ENCODE measurements around the gene PRRT2. TPM values are rescaled to one million over a fixed set of nuclear protein-coding genes. Genes with fewer than 3 reads are reported as not detected.
A peak's percentile ranks its signal among the peaks of the same experiment; 100 is the strongest.

PRRT2 gene
- total RNA-seq, 1 experiment from 2014 or later = 20.5 TPM

DNA sequence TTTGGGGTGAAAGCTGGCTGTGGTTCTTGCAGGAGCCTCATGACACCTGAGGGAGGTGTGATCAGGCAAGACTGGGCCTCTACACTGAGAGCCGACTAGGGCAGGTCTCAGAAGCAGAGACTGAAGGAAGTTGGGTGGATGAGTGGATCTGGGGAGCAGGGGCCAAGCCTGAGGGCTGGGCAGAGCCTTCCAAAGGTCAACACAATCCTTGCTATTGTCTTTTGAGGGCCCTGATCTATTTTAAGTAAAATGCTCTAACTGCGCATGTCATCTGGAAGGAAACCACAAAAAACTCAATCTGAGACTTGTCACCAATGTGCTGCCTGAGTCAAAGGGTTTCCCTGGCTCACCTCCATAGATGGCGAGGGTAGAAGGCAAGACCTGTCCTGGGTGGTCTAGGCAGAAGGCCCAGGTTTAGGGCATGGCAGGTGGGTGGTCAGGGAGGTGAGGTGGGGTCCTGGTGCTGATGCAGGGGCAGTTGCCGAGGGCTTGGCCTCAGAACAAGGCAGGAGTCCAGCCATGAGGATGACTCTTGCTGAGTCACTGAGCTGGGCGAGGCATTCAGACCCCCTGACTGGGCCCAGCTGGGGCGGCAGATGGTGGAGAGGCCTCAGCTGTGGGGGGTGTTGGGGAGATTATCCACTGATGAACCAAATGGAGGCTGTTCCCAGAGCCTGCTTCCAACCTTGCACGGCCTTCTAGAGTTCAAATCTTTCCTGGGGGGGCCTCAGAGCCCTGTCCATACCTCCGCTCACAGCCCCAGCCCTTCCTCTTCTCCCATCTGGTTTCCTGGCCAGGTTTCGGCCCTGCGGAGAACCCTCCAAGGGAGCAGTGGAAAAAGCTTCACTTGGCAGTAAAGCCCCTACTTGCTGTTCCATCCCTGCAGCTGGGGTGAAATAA is 13.4 kb downstream of the PRRT2 start:
- ATAC-seq (peak; percentile 13; the same call in 1 of the 2 replicates), DNase-seq (ENCODE audit: low spot score) (no peak)
- Mint-ChIP-seq H3K4me1 (peaks cover 20% of the 10 kb centered on the region), H3K27ac (peak overlapping the region; percentile 23; the same call in 1 of the 2 replicates), H3K9me3 (no peaks in the 10 kb centered on the region), H3K27me3 (ENCODE audit: low read depth) (no peaks in the 10 kb centered on the region), H3K36me3 (peaks cover 4% of the 10 kb centered on the region), H3K4me3 (no peak overlapping the region)
- ChIA-PET POLR2A (interaction anchor here (0.8 to 0.9 kb wide), 2 partner anchors 9 to 19 kb away, joined by 3 read pairs; partner anchors contain the start of gene MAZ), CTCF (interaction anchor here (0.7 to 6.4 kb wide), 5 partner anchors 9 to 207 kb away, joined by 3 to 68 read pairs (median 8); partner anchors contain the start of gene PAGR1)
- TF ChIP-seq NFE2L1 (CRISPR knock-in tag; IDR thresholded peaks at IDR 0.05) (peak; percentile 48; the same call in 1 of the 2 replicates), E2F1 (CRISPR knock-in tag; IDR thresholded peaks at IDR 0.05) (0 out of 2 replicates have a peak, but pooled peaks have one; percentile 56), ZNF232 (CRISPR knock-in tag; IDR thresholded peaks at IDR 0.05) (no peak), ZNF423 (CRISPR knock-in tag; IDR thresholded peaks at IDR 0.05) (0 out of 2 replicates have a peak, but pooled peaks have one; percentile 4)

GRCh38 chr16:29826342-29826695 is 14.3 kb downstream of the PRRT2 start:
- Mint-ChIP-seq H3K4me3 (no peak overlapping the region), H3K27ac (no peak overlapping the region), H3K36me3 (no peaks in the 10 kb centered on the region), H3K9me3 (no peaks in the 10 kb centered on the region), H3K4me1 (peaks cover 14% of the 10 kb centered on the region), H3K27me3 (ENCODE audit: low read depth) (no peaks in the 10 kb centered on the region)
- DNase-seq (ENCODE audit: low spot score) (no peak), ATAC-seq (no peak)
- CTCF ChIA-PET = interaction anchor here (0.7 to 6.4 kb wide), 5 partner anchors 10 to 239 kb away, joined by 3 to 68 read pairs (median 8); partner anchors contain the start of genes ALDOA and PAGR1
- TF ChIP-seq ZSCAN18 (CRISPR knock-in tag; IDR thresholded peaks at IDR 0.05) (no peak), TEAD4 (CRISPR knock-in tag; IDR thresholded peaks at IDR 0.05) (no peak), EMX1 (CRISPR knock-in tag; IDR thresholded peaks at IDR 0.05) (no peak)
- TF ChIP-seq, protein P1, sequence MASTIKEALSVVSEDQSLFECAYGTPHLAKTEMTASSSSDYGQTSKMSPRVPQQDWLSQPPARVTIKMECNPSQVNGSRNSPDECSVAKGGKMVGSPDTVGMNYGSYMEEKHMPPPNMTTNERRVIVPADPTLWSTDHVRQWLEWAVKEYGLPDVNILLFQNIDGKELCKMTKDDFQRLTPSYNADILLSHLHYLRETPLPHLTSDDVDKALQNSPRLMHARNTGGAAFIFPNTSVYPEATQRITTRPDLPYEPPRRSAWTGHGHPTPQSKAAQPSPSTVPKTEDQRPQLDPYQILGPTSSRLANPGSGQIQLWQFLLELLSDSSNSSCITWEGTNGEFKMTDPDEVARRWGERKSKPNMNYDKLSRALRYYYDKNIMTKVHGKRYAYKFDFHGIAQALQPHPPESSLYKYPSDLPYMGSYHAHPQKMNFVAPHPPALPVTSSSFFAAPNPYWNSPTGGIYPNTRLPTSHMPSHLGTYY (CRISPR knock-in tag; IDR thresholded peaks at IDR 0.05) = no peak
- POLR2A ChIA-PET = interaction anchor here (0.7 kb wide), 1 partner anchor 510 kb away, joined by 3 read pairs; no protein-coding TSS in a partner anchor

- no peaks in the 10 kb centered on the region for H3K27me3 Mint-ChIP-seq (ENCODE audit: low read depth)
- no peaks in the 10 kb centered on the region for H3K9me3 Mint-ChIP-seq
- ATAC-seq (no peak), DNase-seq (ENCODE audit: low spot score) (no peak)
- H3K27ac Mint-ChIP-seq = no peak overlapping the region; the same call in 1 of the 2 replicates
- POLR2A ChIA-PET = no interaction called here
- no peaks in the 10 kb centered on the region for H3K36me3 Mint-ChIP-seq
- CTCF ChIA-PET = no interaction called here
- no peak overlapping the region for H3K4me3 Mint-ChIP-seq
- H3K4me1 Mint-ChIP-seq = no peaks in the 10 kb centered on the region
- no peak for TF ChIP-seq MYBL2 (CRISPR knock-in tag; IDR thresholded peaks at IDR 0.05)
- TF ChIP-seq ATF3 (CRISPR knock-in tag; conservative IDR thresholded peaks at IDR 0.05) = no peak
- TF ChIP-seq MAX (CRISPR knock-in tag; IDR thresholded peaks at IDR 0.05) = no peak
- TF ChIP-seq ZBTB21 (CRISPR knock-in tag; IDR thresholded peaks at IDR 0.05; ENCODE audit: borderline replicate concordance) = no peak
- TF ChIP-seq NFYB (CRISPR knock-in tag; conservative IDR thresholded peaks at IDR 0.05; ENCODE audit: low read depth) = no peak
- TF ChIP-seq TEAD4 (CRISPR knock-in tag; IDR thresholded peaks at IDR 0.05) = no peak
- TF ChIP-seq, protein P2, sequence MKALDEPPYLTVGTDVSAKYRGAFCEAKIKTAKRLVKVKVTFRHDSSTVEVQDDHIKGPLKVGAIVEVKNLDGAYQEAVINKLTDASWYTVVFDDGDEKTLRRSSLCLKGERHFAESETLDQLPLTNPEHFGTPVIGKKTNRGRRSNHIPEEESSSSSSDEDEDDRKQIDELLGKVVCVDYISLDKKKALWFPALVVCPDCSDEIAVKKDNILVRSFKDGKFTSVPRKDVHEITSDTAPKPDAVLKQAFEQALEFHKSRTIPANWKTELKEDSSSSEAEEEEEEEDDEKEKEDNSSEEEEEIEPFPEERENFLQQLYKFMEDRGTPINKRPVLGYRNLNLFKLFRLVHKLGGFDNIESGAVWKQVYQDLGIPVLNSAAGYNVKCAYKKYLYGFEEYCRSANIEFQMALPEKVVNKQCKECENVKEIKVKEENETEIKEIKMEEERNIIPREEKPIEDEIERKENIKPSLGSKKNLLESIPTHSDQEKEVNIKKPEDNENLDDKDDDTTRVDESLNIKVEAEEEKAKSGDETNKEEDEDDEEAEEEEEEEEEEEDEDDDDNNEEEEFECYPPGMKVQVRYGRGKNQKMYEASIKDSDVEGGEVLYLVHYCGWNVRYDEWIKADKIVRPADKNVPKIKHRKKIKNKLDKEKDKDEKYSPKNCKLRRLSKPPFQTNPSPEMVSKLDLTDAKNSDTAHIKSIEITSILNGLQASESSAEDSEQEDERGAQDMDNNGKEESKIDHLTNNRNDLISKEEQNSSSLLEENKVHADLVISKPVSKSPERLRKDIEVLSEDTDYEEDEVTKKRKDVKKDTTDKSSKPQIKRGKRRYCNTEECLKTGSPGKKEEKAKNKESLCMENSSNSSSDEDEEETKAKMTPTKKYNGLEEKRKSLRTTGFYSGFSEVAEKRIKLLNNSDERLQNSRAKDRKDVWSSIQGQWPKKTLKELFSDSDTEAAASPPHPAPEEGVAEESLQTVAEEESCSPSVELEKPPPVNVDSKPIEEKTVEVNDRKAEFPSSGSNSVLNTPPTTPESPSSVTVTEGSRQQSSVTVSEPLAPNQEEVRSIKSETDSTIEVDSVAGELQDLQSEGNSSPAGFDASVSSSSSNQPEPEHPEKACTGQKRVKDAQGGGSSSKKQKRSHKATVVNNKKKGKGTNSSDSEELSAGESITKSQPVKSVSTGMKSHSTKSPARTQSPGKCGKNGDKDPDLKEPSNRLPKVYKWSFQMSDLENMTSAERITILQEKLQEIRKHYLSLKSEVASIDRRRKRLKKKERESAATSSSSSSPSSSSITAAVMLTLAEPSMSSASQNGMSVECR (CRISPR knock-in tag; IDR thresholded peaks at IDR 0.05; ENCODE audit: borderline replicate concordance) = no peak
- no peak for TF ChIP-seq NR3C1 (CRISPR knock-in tag; conservative IDR thresholded peaks at IDR 0.05; ENCODE audit: low read depth)
- TF ChIP-seq MXD4 (CRISPR knock-in tag; IDR thresholded peaks at IDR 0.05; ENCODE audit: borderline replicate concordance) = no peak
These were observed 18.8 kb downstream of the PRRT2 start for GRCh38 chr16:29830774-29831173.
